NCI-H1092 treated with DMSO at 0.1 percent for 48 hours (cell line): Measurements from ENCODE around the gene SLC35F3.

ENCODE experiments used
- DNase-seq: peaks from one replicate; lab custom pipeline; 2025; lab: John Stamatoyannopoulos, UW

The SLC35F3 gene

GRCh38 chr1:234320069-234320468 is 415.6 kb downstream of the SLC35F3 start:
- DNase-seq, result no peak

DNA sequence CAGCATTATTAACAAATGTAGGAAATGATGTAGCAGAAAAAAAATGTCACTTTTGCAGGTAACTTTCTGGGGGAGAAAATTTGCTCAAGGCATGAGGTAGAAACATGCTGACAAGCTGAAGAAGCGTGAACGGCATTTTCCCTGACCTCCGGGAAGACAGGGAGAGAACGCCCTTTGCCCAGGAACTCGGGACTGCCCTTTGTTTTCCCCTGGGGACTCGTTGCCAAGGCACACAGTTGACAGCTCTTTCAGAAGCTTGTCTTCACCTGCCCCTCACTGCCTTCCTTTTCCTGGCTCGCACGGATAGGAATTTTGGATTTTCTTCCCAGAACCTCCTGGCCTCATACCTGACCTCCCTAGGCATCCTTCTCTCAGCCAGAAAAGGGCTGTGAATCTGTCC is 416.1 kb downstream of the SLC35F3 start:
- no peak for DNase-seq

DNA sequence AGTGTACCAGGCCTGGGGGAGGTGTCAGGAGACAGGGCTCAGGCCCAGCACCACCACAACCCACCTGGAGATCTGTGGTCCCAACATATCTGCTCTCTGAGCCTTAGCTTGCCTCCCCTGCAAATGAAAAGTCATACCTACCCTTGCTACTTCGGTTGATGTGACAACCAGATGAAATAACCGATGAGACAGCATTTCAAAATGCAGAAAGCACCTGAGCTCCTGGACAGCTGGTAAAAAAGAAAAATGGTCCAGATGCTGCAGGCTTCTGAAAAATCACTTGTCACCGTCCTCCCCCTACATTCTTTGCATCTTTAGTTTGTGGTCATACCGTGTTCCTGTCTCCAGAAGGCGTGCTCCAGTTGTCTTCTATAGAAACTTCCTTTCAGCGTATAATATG is 416.8 kb downstream of the SLC35F3 start:
- no peak for DNase-seq

- DNase-seq, result no peak
Measured at GRCh38 chr1:234322097-234322496, 417.6 kb downstream of the SLC35F3 start.

DNA sequence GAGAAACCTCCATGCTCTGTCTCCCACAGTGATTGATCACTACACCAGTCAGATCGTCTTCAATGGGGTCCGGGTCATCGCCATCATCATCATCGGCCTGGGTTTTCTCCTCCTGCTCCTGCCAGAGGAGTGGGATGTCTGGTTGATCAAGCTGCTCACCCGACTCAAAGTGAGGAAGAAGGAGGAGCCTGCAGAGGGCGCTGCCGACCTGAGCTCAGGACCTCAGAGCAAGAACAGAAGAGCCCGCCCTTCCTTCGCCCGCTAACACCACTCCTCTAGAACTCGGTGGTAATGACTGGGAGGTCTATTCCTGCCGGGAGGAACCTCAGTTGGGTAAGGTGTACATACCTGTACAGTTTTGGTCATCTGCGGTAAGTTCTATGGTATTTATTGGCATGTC is 418.5 kb downstream of the SLC35F3 start:
- no peak for DNase-seq

GRCh38 chr1:234324821-234325220 is 420.3 kb downstream of the SLC35F3 start:
- no peak for DNase-seq

DNA sequence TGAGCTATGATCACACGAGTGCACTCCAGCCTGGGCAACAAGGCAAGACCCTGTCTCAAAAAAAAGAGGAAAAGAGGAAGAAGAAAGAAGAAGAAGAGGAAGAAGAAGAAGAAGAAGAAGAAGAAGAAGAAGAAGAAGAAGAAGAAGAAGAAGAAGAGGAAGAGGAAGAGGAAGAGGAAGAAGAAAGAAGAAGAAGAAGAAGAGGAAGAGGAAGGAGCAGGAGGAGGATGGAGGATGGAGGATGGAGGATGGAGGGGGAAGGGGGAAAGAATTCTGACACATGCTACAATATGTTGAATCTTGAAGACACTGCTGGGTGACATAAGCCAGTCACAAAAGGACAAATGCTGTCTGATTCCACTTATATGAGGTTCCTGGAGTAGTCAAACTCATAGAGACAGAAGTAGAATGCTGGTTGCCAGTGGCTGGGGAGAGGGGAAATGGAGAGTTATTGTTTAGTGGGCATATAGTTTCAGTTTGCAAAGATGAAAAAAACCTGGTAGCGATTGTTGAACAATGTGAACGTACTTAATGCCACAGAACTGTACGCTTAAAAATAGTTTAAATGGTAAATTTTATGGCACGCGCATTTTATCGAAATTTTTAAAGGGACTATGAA is 421.5 kb downstream of the SLC35F3 start:
- no peak for DNase-seq

GRCh38 chr1:234326497-234327366 is 422.3 kb downstream of the SLC35F3 start:
- peak; percentile 41 for DNase-seq

DNA sequence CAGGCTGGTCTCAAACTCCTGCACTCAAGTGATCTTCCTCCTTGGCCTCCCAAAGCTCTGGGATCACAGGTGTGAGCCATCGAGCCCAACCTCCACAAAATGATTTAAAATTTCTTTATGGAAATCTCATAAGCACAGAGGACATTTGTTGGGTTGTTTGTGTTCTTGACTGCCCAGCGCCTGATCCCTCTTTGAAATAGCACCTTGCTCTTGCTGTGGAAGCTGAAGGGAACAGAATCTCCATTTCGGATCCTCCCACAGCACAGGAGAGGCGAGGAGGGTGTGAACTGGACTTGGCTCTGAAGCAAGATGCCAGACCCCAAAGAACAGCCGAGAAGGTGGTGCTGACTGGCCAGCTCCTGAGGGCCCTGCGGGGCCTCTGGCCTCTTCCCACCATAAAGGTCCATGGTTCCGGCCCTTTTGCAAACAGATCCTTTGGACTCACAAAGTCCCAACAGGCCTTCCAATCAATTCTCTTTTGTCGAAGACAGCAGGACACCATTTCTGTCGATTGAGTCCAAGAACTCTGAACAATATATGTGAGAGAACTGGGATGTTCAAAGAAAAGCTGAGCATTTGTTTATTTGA is 423.2 kb downstream of the SLC35F3 start:
- DNase-seq, result no peak

- DNase-seq, result no peak
Measured at GRCh38 chr1:234330843-234331215, 426.4 kb downstream of the SLC35F3 start.

GRCh38 chr1:234331507-234331906 is 427.0 kb downstream of the SLC35F3 start:
- no peak for DNase-seq

DNA sequence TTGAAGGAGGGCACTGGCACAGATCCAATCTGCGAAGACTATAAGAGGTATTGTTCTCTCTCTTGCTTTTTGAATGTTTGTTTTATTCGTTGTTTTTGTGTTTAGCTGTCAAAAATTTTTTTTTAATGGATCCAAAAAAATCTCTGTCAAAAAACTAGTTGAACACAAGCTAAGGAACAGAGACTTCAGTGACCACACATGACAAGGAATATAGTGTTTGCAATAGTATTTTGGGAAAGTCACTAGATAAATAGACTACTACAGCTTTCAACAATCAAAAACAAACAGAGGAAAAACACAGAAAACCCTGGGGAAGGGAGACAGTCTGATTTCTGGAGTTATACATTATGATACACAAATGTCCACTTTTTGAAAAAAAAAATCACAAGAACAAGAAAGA is 431.9 kb downstream of the SLC35F3 start:
- no peak for DNase-seq

DNA sequence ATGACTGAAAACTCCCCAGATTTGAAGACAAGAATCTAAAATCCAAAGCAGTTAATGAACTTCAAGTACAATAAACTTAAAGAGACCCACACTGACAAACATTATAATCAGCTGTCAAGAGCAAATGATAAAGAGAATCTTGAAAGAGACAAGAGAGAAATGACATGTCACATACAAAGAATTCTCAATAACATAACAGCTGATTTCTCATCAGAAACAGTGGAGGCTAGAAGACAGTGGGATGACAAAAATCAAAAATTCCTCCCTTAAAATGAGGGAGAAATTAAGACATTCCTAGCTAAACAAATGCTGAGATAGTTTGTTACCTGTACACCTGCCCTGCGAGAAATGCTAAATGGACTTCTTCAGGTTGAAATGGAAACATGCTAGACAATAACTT is 432.8 kb downstream of the SLC35F3 start:
- no peak for DNase-seq

GRCh38 chr1:234340528-234340927 is 436.1 kb downstream of the SLC35F3 start:
- no peak for DNase-seq

- peak; percentile 20 for DNase-seq
Measured at GRCh38 chr1:234342774-234343173, 438.3 kb downstream of the SLC35F3 start.

GRCh38 chr1:234345237-234345636 is 440.8 kb downstream of the SLC35F3 start:
- DNase-seq, result no peak

GRCh38 chr1:234348964-234349363 is 444.5 kb downstream of the SLC35F3 start:
- no peak for DNase-seq

- no peak for DNase-seq
Measured at GRCh38 chr1:234355782-234356510, 451.5 kb downstream of the SLC35F3 start.

DNA sequence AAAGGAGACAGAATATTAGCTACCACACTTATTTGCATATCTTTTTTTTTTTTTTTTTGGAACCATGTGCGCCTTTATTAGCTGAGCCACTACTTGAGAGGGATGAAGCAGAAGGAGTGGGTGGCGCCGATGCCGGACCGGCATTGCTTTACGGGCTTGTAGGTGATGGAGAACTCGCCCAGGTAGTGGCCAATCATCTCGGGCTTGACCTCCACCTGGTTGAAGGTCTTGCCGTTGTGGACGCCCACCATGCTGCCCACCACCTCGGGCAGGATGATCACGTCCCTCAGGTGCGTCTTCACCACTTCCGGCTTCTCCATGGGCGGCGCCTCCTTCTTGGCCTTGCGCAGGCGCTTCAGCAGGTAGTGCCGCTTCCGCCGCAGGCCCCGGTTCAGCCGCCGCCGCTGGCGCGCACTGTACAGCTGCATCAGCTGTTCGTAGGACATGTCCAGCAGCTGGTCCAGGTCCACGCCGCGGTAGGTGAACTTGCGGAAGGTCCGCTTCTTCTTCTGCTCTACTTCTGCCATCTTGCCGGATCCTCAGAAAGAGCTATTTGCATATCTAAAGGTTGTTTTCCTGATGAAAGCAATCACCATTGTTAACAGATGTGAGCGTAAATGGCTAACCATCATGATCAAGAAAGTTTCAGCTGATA is 452.3 kb downstream of the SLC35F3 start:
- peak; percentile 79 for DNase-seq

- no peak for DNase-seq
Measured at GRCh38 chr1:234357831-234358230, 453.4 kb downstream of the SLC35F3 start.

DNA sequence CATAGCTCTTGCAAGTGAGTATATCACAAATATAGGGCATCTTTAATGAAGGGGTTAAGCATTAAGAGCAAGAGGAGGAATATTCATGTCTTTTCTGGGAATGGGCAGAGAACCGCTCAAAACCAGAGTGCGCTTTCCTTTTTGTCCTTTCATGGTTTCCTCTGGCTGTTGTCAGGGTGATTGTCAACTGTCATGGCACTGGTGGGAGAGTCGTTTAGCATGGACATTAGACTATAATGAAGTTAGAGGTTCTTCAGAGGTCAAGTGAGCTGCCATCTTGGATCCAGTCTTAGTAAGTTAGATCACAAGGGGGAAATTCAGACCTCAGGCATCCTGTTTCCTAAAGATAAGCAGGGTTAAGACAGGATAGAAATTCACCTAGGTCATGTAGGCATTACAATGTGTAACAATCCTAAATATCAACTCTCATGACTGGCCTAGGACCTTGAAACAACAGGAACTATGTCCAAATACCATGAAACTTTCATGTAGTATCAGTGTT is 456.7 kb downstream of the SLC35F3 start:
- no peak for DNase-seq

GRCh38 chr1:234362558-234362957 is 458.1 kb downstream of the SLC35F3 start:
- no peak for DNase-seq
